ENCODE results near the gene EVX2.

Gene EVX2

DNA sequence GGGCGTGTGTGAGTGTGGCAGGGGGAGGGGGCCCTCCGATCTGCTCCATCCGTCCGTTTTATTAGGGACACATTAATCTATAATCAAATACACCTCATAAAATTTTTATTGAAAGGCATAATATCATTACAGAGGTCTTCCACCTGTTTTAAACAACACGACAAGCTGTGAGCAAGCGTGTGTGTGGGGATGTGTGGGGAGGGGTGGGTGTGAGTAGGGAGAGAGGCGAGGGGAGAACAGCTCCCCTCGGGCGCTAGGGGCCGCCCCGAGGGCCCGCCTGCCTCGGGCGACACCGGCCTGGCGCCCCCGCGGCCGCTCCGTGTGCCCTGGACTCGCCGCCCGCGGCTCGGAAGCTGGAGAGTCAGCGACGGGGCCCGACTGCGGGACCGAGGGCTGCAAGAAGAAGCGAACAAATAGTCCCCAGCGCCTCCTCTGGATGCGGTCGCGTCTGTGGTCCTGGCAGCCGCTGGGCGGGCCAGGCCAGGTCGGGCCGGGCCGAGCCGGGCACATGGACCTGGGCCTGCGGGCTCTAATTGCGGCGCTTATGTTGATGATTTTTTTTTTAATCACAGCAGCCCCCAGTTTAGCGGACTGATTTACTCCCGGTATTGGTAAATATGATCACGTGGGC lies 38.4 kb upstream of the EVX2 start:
- DNase-seq (ENCODE audit: extremely low read depth in 1 of 2, low read depth in 1 of 2), result no peak

DNA sequence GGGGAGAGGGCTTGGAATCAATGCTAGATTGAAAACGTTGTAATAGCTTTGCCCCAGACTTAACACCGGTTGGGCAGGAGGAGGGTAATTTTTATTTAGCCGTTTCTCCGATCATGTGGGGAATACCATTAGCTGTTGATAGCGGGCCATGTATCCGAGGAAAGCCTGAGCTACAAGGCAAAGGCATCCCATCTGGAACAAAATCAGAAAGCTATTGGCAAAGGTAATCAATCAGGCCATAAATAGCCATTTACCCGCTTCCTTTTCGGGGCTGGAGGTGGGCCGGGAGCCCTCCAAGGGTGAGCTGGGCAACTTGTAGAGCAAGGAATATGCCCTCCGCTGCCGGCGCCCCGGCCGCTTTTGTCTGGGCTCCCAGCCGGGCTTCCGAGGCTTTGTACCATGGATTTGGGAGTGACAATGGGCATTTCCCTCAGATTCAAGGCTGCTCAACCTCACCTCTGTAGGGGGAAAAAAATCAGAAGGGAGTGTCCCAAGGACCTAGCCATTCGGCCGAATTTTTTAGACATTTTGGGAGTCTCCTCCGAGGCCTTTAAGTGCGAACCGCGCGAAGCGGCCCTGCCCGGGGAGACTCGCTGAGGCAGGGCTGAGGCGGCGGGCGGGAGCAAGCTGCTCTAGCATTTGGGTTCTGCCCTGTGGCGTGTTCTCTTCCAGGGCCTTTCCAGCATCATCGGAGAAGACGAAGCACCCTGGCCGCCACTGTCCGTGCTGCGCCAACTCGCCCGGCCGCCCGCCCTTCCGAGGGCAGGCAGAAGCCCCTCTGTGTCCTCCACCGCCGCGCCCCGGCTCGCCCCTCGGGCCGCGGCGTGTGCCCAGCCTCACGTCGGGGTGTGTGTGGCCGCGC lies 37.7 kb upstream of the EVX2 start:
- DNase-seq (ENCODE audit: extremely low read depth in 1 of 2, low read depth in 1 of 2), result no peak

DNA sequence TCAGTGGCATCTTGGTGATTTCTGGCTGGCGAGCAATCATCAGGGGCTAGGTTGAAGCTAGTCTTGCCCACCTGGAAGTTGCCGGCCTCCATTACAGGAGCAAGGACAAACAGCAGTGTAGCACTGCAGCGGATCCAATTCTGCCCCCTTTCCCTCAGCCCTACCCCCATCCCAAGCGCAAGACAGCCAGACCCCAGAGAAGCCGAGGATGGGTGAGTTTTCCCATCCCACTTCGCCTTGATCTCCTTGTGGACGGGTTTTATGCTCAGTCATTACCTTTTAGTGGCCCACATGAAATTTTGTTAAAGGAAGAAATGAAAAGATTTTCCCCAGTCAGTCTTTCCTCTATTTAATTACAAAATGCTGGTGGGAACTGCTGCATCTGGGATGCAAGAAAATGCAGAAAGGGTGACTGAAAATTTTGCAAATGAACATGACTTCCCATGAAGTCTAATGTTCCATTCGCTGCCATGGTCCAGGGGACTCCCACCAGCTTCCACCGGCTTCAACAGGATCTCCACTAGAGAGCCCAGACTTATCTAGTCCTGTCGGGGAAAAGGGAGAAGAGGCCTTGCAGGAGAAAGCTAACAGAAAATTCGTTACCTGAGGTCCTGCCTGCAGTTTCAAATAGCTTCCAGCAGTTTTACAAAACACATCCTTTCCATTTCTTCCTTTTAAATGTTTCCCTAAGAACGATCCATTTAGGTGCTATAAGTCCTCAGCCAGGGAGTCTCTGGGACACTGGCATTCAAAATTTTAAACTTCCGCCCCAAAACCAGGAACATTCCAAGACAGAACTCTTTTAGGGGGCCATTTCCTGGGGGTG lies 36.8 kb upstream of the EVX2 start:
- no peak for DNase-seq (ENCODE audit: extremely low read depth in 1 of 2, low read depth in 1 of 2)

DNA sequence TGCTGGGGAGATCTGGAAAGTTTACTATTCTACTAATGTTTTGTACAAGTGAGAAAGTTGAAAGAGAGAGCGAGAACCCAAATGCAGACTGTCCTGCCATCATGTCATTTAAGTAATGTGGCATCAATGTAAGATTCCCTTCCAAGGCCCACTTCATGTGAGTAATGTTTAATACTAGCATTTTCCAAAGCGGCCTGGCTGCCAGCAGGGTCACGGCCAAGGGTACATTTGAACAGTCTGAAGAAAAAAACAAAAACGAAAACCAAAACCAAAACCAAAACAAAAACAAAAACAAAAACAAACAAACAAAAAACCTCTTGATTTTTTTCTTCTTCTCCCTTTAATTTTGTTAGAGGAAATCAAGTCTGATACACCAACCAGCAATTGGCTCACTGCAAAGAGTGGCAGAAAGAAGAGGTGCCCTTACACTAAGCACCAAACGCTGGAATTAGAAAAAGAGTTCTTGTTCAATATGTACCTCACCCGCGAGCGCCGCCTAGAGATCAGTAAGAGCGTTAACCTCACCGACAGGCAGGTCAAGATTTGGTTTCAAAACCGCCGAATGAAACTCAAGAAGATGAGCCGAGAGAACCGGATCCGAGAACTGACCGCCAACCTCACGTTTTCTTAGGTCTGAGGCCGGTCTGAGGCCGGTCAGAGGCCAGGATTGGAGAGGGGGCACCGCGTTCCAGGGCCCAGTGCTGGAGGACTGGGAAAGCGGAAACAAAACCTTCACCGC lies 35.0 kb upstream of the EVX2 start:
- DNase-seq (ENCODE audit: extremely low read depth in 1 of 2, low read depth in 1 of 2), result no peak

DNA sequence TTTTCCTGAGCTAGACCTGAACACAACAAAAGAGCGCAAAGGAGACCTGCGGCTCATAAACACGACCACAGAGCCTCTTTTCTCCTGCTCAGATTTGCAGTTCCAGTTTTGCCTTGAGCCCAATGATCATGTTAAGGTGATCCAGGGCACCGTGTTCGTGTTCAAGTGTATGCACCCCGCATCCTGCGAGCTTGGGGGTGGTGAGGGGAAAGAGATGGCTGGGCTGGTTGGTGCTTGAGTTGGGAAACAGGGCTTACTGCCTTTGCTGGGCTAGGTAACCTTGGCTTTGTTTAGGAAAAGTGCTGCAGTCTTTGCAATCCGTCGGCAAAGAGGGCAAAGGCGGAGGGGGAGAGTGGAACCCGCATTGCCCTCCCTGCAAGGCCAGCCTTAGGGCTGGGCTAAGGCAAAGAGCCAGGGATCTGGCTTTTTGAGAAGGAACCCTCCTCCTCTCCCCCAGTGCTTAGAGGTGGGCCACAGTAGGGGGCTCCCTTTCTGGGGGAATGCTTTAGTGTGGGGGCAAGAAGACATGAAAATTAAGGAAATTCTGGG lies 34.1 kb upstream of the EVX2 start:
- no peak for DNase-seq (ENCODE audit: extremely low read depth in 1 of 2, low read depth in 1 of 2)

DNA sequence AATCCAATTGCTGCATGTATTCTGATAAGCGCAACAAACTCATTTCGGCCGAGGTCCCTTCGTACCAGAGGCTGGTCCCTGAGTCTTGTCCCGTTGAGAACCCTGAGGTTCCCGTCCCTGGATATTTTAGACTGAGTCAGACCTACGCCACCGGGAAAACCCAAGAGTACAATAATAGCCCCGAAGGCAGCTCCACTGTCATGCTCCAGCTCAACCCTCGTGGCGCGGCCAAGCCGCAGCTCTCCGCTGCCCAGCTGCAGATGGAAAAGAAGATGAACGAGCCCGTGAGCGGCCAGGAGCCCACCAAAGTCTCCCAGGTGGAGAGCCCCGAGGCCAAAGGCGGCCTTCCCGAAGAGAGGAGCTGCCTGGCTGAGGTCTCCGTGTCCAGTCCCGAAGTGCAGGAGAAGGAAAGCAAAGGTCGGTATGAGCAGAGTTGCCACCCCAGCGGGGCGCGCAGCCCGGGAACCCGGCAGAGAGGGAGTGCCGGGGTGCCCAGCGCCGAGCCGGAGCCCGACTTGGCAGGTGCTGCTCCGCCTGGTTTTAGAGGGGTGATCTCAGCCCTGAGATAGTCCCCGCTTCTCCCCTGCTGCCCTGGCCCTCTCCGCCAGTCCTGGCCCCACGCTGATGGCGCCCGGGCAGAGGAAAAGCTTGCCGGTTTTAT lies 33.5 kb upstream of the EVX2 start:
- no peak for DNase-seq (ENCODE audit: extremely low read depth in 1 of 2, low read depth in 1 of 2)

DNA sequence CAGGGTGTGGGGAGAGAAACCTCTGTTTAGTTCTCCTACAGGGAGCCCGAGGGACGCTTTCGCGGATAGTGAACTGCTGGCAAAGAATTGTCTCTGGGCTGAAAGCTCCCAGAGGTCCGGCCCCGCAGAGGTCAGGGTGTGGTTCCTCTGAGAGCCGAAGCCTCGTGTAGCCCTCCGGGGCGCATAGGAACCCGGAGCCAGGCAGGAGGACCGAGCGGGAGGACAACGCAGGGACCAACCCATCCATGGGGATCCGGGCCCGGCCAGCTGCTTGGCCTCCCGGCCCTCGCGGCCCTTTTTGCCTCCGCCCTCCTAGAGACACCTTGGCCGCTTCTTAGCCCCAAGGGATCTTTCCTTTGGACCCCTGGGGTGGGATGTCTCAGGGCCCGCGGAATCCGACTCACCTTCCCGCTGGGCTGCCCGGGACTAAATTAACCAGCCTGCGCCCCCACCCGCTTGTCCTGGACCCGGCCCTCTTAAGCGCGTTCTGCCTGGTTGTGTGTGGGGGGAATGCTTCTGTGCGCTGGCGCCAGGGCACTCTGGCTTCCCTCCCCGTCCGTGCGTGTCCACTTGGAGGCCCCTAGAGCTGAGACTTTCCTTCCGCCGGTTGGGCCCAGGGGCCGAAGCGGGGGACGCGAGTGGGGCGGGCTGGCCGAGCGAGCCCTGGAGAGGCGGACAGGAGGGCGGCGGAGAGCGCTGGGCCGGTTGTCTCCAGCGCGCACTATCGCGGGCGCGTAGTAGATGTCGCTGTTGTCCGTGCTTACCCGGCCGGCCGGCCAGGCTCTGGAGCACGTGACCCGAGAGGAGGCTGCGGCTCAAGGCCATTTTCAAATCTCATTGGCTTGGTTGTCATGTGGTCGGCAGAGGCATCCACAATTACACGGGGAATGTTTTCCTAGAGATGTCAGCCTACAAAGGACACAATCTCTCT lies 32.4 kb upstream of the EVX2 start, which contains the start of gene HOXD10:
Gene HOXD10 (plus strand): TSS at position 896 of the 931 bp plus-strand sequence. CDS start 56 bp downstream, outside the sequence.
- no peak for DNase-seq (ENCODE audit: extremely low read depth in 1 of 2, low read depth in 1 of 2)

DNA sequence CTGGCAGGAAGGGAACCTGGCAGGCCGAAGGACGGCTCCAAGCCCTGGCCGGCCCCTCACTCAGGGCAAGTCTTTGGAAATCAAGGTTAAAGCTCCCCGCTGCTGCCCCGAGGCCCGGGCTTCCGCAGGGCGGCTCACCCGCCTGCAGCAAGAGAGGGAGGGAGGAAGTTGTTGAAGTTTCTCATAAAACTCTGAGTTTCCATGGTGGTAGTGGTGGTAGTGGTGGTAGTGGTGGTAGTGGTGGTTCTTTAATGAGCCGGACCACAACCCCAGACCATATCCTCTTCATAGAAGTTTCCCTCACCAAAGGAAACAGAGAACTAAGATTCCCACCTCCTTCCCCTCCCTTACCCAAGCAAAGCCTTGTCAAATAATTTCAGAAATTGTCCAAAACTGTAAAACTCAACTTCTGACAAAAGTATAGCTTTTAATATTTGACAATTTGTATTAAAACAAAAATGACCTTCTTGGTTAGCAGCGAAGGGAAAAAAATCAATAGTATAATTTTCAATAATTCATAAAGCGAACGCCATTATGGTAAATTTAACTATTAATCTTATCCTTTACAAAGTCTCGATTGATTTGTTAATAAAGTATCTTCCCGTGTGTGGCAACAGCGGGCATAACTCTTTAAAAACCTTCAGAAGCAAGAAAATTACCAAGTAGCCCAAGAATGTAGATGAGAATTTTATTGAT lies 31.3 kb upstream of the EVX2 start:
- DNase-seq (ENCODE audit: extremely low read depth in 1 of 2, low read depth in 1 of 2), result no peak

DNA sequence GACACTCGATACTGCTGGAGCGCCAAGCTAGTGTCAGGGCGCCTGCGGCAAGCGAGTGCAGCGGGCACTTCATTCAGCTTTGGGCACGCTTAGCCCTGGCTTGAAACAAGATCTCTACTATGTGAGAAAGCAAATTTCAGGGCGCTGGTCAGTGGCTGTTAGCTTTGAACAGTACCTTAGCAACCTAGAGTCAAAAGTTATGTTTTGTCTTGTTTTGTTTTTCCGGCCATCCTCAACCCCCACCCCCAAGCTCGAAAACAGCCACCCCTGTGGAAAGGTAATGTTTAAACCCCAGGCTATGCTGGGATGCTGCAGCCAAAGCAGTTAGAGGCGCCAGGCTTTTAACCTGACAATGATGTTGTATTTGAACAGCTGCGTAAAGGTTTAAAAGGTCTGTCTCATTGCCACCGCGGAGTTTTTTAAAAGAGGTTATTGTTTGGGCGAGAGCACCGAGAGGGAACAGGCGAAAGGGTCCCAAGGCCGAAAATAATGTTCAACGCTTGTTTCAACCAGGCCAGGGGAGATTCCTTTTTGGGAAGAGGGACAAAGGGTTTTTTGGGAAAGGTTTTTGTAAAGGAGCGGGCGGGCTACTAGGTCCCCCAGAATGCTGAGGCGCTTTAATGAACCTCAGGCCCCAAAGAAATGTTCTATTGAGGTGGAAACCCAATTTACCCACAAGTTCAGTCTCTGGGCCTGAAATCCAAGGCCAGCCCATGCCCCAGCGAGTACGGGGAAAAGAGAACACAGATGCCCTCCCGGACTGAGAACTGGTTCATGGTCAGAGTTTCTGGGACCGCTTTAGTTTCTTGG lies 30.6 kb upstream of the EVX2 start:
- DNase-seq (ENCODE audit: extremely low read depth in 1 of 2, low read depth in 1 of 2), result no peak

DNA sequence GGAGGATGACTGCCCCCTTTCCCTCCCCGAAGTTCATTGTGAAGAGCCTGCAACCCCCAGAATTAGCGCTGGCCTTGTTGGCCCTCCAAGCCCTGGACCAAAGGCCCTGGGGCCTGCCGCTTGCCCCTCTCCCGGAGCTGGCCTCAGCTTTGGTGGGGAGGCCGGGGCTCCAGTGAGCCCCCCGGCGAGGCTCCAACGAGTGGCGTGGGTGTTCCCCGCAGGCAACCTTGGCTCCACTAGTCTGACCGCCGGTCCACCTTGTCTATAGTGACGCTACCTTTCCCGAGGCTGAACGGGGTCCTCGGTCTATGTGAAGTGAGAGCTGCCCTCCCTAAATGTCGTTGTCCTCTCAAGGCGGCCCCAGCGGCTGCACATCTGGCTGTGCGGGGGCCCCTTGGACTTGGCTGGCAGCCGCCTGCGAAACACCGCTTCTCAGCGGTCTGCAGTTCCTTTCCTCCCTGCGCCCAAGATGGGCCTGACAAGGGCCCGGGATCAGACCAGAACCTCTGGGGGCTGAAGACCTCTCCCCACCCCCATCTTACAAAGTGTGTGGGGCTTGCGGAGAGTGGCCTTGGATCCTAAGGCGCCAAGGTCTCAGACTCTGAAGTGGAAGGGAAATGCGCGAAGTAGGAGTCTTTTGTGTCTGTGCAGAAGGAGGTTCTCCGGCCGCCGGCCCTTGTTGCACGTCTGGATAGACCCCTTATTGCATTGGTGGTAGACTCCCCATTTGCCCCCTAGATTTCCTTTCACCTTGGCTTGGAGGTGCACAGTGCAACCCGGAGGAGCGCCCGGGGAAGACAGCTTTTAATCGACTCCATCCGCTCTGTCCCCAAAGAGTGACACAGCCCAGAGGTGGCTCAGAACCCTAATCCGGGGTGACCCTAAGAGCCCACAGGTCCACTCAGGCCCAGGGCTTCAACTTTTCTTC lies 28.9 kb upstream of the EVX2 start:
- no peak for DNase-seq (ENCODE audit: extremely low read depth in 1 of 2, low read depth in 1 of 2)

DNA sequence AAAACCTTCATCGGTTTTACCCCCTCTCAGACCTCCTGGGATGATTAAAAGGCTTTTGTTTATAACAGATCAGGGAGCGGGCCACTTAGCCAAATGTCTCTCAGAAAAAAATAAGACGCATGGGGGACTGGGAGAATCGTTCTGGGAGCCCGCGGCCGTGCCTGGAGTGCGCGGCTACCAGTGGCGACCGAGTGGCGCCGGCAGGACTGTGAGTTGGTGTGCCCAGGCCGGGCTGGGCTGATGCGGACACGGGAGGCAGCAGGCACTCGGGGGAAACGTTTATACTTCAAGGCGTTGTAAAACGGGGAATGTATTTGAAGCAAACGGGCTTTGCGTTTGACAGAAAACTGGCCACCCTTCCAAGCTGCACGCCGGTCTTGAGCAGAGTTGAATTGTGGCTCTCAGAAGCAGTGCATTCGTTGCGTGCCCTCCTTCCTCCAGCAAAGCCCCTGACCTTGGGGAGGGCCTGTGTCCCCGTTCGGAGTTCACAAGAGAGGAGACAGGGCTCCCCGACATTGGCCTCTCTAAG lies 28.1 kb upstream of the EVX2 start:
- no peak for DNase-seq (ENCODE audit: extremely low read depth in 1 of 2, low read depth in 1 of 2)

DNA sequence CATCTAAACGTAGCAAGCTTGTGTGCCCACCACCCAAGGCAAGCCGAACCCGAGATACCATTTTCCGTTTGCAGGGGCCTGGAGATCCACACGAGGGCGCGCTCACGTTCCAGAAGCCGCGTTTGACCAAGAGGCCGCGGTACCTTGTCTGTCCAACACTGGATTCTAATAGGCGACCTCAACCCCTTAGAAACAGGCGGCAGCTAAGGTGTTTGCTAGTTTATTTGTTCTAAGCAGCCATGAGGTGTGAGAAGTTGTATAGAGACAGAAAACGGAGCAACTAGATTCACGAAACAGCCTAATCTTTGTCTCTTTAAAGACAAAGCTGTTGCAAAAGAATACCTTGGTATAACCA lies 27.5 kb upstream of the EVX2 start:
- DNase-seq (ENCODE audit: extremely low read depth in 1 of 2, low read depth in 1 of 2), result no peak

DNA sequence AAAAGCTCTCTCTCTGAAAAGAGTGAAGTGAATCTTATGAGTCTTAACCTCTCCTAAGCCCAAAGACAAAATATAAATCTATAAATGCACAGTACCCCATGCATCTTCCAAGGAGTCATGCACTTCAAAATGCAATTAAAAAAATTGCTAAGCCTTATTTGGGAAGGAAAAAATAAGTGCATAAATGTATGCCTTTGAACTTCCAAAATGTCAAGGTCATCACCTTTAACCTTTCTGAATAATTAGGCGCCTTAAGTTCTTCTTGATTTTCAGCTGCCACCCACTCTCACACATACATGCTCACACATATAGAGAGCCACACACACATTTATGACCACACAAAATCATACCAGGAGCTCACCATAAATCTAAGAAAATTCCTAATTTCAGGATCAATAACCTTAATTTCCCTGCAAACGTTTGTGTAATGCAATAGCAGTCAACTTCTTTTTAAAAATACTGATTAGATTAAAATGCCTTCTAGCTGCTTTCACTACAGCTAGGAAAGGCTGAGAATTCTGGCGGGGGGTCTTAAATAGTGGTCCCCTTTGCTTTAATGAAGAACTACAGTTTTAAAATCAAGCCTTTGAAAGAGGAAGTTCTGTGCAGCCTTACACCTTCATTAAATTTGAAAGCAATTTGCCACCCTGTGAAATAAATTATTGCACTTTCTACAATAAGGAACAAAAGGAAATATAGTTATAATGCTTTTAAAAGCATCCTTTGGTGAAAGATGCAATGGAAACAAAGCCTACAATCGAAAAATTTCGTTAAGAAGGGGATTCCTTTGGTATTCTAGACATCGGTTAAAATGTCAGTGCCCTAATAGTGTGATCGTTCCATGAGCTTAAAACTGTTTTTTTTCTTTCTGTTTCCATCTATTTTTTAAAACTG lies 26.9 kb upstream of the EVX2 start:
- DNase-seq (ENCODE audit: extremely low read depth in 1 of 2, low read depth in 1 of 2), result no peak

DNA sequence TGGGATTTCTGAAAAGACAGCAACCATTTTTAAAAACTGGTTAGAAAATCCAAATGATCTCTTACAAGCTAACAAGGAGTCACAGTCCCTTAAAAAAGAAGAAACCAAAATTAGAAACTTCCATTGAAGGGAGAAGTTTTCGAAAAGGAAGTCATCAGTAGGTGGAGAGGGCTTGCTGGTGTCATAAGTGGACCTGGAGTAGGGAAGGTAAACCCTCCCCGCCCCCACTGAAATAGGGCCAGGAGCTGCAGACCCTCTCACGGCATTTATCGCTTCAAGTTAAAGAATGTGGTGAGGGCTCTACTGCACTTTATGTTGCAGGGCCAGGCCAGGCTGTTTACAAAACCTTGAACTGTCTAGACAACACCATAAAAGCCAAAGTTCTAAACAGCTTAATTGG lies 26.2 kb upstream of the EVX2 start:
- DNase-seq (ENCODE audit: extremely low read depth in 1 of 2, low read depth in 1 of 2), result no peak

DNA sequence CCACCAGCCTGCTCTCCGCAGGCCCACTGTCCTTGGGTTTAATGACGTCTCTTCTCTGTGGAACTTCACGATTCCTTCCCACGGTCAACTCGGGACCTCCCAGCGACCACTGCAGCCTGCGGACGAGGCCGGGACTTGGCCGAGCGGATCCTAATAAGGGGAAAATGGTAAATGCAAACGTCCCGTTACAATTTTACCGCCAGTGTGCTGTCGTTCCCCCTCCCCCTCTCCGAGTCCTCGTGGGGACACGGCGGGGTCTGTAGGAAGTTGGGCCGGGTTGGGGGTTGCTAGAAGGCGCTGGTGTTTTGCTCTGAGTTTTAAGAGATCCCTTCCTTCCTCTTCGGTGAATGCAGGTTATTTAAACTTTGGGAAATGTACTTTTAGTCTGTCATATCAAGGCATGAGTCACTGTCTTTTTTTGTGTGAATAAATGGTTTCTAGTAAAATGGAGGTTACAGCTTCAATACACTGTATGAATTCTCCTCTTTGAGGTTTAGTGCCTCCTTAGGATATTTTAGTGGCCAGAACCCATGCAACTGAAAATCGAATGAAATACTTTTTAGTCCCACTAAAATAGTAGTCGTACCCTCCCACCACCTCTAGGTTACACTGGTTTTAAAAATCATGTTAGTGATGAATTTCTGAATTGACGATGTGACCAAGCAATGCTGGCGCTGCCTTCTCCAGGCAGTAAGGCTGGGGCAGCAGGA lies 25.6 kb upstream of the EVX2 start:
- no peak for DNase-seq (ENCODE audit: extremely low read depth in 1 of 2, low read depth in 1 of 2)
